Measurements from ENCODE around the gene OR5K4. TPM values are rescaled to one million over a fixed set of nuclear protein-coding genes. Genes with fewer than 3 reads are reported as not detected.

Gene OR5K4
- total and polyA plus RNA-seq, 7 experiments from 2014 or later = not detected

Other genes with a start within 250 kb of the OR5K4 start
- not detected for gene OR5H1, start 223.1 kb upstream of the OR5K4 start, total RNA-seq
- gene OR5H1, start 223.1 kb upstream of the OR5K4 start, polyA plus RNA-seq = not detected
- gene OR5H14, start 206.4 kb upstream of the OR5K4 start, total RNA-seq = not detected
- gene OR5H14, start 206.4 kb upstream of the OR5K4 start, polyA plus RNA-seq = not detected
- gene OR5H15, start 187.2 kb upstream of the OR5K4 start, total RNA-seq = not detected
- not detected for gene OR5H15, start 187.2 kb upstream of the OR5K4 start, polyA plus RNA-seq
- gene OR5H6, start 89.6 kb upstream of the OR5K4 start, total RNA-seq = not detected
- not detected for gene OR5H6, start 89.6 kb upstream of the OR5K4 start, polyA plus RNA-seq
- gene OR5H2, start 71.3 kb upstream of the OR5K4 start, total RNA-seq = not detected
- gene OR5H2, start 71.3 kb upstream of the OR5K4 start, polyA plus RNA-seq = not detected
- gene OR5K3, start 36.8 kb downstream of the OR5K4 start, total RNA-seq = not detected
- gene OR5K3, start 36.8 kb downstream of the OR5K4 start, polyA plus RNA-seq = not detected
- not detected for gene OR5K1, start 109.3 kb downstream of the OR5K4 start, total RNA-seq
- not detected for gene OR5K1, start 109.3 kb downstream of the OR5K4 start, polyA plus RNA-seq
- not detected for gene OR5K2, start 143.8 kb downstream of the OR5K4 start, total RNA-seq
- gene OR5K2, start 143.8 kb downstream of the OR5K4 start, polyA plus RNA-seq = not detected
- 100 to 1,000 TPM; 100 to 478 (median 132) TPM for gene CLDND1, start 169.0 kb downstream of the OR5K4 start, total RNA-seq
- 10 to 100 TPM; 40.6 to 47.4 TPM for gene CLDND1, start 169.0 kb downstream of the OR5K4 start, polyA plus RNA-seq
- gene GPR15, start 178.1 kb downstream of the OR5K4 start, total RNA-seq = 10 to 100 TPM in 2 of 5 experiments, 1 to 10 TPM in 3; 3.3 to 24.2 (median 5.1) TPM
- gene GPR15, start 178.1 kb downstream of the OR5K4 start, polyA plus RNA-seq = under 1 TPM; 0.52 to 0.79 TPM
- gene CPOX, start 239.8 kb downstream of the OR5K4 start, total RNA-seq = 10 to 100 TPM; 11.4 to 67.5 (median 21.6) TPM
- gene CPOX, start 239.8 kb downstream of the OR5K4 start, polyA plus RNA-seq = 1 to 10 TPM; 2.7 to 6.2 TPM

Data from naive thymus-derived CD4-positive, alpha-beta T cell (primary cell).